GM18499 (cell line): ENCODE data around the gene NEK9.
"Not testable (repeated sequence)": the region's sequence is repeated elsewhere in the genome, so short reads cannot be mapped to it uniquely, and the experiment has no call there.

Experiments
- ATAC-seq: cut with Tn5 transposase; IDR thresholded peaks from one replicate; pipeline ENCODE4 v1.9.1; 2021; ENCODE audit warnings: moderate number of reproducible peaks; ENCODE audit not compliant: insufficient read depth, unreplicated experiment

NEK9 gene

DNA sequence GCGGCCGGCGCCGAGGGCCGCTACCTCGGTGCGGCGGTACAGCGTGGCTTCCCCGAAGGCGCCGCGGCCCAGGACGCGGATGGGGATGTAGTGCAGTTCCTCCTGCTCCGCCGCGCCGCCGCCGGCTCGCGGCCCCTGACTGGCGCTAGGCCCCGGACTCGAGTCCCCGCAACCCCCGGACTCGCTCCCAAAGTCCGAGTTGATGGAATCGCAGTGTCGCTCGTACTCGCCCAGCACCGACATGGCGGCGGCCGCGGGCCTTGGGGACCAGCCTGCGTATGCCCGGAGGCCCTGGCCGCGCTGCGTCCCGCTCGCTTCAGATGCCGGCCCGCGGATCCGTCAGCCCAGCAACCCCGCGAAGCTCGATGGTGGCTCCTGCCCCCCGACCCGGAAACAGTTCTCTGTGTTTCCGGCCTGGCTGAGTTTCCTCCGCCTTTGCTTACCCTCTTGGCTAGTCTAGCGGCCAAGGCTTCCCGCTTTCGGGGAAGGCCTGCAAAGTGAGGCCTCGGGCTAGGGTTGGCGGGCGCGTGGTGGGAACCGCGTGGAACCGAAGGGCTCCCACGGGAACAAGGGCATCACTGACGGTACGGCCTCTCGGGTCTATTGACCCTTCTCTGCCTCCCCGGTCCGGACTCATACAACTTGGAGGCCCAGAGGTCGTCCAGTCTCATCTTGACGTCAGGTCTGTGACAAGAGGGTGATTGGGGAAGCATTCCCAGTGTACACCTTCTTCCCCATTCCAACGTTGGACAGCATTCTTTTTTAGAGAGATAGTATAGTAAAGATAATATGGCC, at the start of gene NEK9:
TSS of gene NEK9 (minus strand) at position 370 of the 795 bp plus-strand sequence. CDS start at position 243, 127 bp downstream.
- no peak for ATAC-seq

DNA sequence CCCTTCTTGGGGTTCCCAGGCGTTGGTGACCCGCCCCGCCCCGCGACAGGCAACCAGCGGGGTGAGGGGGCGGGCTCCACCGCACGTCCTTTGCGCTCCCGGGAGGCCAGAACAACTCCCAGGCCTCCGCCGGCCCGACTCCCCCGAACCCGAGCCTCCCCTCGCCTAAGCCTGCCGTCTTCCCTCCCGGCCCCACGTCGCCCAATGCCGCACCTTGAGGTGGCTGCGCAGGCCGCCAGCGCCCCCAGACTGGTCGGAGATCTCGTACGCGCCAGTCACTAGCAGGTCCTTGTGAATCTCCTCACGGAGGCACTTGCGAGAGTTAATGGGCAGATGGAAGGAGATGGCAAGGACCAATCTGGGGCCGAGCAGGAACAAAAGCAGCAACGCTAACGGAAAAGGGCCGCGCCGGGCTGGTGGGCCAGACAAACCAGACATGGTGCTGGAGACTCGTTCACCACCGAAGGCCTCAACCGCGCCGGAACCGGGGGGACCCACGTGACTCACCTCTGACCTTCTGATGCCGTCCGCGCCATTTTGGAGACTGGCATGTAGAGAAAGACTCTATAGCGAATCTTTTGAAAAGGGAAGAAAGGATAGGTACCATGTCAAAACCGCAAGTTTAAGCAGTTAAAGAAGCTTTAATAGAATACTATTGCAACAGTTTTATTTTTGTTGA, 49.4 kb upstream of the NEK9 start, which contains the start of gene TMED10:
TSS of gene TMED10 (minus strand) at position 471 of the 679 bp plus-strand sequence. CDS start at position 438, 33 bp downstream.
- peak; percentile 46 for ATAC-seq

DNA sequence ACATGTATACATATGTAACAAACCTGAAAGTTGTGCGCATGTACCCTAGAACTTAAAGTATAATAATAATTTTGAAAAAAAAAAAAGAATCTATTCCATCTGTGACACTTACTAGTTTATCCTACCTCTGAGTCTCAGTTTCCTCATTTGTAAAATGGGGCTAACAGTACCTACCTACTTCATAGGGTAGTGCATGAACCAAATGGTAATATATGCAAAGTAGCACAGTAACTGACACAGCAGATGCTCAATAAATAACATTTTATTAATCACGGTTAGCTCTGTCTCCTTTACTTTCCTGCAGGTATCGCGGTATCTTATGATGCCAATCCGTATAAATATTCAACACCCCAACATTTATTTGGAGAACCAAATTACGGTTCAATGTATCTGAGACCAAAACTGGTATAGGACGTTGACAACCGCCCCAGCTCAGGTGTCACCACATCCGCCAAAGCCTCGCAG, 48.9 kb upstream of the NEK9 start:
- peak; percentile 25 for ATAC-seq

DNA sequence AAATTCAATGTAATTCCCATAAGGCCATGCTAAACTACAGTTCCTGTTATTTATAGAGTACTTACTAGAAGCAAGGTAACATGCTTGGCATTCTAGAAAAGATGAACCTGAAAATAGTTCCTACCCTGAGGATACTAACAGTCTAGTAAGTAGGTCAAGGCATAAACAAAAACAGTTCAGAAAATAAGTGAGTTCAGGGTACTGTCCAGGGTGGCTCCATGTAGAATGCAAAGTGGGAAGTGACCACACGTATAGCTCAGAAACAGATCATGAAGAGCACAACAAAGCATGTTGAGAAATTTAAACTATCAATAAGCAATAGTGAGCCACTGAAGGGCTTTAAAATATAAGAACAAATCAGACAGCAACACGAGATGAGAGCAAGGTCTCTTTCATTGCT, 47.2 kb upstream of the NEK9 start:
- no peak for ATAC-seq

DNA sequence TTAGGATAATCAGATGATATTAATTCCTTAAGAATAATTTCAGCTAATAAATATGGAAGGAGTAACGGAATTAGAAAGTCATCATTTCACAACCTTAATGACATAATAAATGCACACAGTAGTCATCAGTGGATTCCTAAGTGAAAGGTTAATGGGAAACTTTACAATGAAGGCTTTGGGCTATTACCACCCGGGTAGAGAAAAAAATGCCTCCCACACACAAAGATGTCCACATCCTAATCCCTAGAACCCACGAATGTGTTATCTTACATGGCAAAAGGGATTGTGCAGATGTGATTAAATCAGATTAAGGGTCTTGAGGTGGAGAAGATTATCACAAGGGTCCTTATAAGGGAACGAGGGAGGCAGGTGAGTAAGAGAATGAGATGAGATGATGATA, 43.9 kb upstream of the NEK9 start:
- no peak for ATAC-seq

DNA sequence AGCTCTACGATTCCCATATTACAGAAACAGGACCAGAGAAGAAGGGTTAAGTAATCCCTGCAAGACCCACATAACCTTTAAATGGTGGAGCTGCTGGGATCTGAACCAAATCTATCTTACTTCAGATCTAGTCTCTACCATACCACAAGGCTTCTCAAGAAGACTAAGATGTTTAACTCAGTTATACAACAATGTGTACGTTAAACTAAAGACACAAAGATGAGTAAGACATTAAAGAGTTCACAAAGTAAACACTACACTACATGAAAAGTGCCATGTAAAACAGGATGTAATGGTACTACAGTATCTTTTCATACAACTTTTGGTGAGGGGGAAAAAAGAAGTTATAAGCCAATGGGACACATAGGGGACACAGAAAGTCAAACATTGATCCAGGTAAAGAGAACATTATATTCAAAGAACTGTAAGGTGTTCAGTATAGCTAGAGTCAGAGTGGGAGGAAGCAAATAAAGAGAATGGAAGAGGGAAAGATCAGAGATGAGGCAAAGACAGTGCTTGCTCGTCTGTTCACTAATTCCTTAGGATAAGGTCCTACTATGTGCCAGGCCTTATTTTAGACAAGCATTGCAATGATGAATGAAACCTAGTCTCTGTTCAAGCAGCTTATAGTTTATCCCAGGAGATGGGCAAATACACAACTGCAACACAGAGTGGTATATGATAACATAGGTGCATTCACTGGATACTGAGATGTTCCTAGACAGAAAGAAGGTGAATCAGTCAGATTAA, 41.9 kb upstream of the NEK9 start:
- ATAC-seq: no peak

DNA sequence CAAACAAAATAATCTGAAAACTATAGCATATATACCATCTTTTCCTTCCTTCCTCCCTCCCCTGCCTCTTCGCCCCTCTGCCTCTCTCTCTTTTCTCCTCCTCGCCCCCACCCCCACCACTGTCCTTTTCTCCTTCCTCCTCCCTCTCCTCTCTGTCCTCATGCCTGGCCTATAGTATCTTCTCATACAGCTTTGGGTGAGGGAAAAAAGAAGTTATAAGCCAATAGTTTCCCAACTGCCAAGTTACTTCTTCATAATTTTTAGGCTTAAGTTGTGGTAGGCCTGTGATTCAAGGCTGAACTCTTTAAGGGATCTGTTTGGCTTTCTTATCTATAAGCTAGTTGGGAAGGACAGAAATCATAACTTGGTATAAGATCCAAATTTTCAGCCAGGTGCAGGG, 40.5 kb upstream of the NEK9 start:
- no peak for ATAC-seq

DNA sequence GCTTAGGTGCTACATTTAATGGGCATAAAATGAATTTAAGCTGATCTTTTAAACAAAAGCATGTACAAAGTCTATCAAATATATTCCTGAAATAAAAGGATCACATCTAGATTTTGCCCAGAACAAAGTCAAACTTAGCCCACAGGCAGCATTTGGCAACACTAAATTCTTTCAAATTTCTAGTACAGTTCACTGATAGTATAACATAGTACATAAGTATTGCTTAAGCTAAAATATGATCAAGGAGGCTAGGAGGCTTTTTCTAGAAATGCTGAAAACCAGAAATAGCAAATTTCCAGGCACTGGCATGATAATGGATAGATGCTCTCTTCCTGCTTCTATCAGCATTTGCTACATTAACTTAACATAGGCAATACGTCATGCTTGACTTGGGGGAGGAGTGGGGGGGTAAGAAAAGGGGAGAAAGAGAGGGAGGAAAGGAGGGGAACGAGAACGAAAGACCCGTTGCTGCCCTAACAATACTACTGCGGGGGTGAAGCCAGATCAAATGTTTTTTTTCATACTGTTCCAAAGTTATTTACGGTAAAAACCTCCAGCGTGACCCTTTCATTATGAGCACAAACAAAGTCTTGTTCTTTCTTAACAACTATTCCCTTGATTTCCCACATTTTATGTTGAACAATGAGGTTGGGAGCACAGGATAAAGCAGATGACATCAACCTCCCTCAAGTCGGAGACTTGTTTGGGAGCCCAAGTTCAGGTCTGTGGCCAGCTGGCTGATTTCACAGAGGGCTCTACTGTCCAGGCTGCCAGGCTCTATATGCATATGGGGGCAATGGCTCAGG, 38.9 kb upstream of the NEK9 start:
- no peak for ATAC-seq

DNA sequence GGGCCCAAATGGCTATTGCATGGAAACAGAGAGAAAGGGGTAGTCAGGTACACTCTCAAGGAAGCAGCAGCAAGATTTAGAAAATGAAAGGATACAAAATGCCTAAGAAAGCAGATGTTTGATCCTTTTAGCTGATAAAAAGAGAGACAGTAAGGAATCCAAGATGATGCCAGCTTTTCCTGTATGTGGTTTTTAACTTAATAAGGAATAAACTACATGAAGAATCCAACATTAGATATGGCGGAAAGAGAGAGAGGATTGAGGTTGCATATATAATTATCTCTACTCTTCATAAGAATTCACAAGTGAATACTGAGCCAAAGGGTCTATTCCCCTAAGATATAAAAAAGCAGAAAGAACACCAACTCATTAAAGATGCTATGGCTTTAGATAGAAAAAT, 38.0 kb upstream of the NEK9 start:
- no peak for ATAC-seq

DNA sequence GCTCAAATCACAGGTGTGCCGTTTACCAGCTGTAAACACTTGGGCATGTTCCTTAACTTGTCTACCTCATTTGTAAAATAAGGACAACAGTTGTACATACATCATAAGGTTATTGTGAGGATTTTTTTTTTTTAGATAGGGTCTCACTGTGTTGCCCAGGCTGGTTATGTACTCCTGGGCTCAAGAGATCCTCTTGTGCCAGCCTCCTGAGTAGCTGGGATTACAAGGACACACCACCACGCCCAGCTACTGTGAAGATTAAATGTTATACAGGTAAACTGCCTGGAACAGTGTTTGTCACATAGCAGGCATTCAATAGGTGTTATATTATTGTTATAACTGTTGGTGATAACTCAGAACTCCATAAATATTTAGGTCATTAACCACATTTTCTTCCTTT, 36.8 kb upstream of the NEK9 start:
- no peak for ATAC-seq

DNA sequence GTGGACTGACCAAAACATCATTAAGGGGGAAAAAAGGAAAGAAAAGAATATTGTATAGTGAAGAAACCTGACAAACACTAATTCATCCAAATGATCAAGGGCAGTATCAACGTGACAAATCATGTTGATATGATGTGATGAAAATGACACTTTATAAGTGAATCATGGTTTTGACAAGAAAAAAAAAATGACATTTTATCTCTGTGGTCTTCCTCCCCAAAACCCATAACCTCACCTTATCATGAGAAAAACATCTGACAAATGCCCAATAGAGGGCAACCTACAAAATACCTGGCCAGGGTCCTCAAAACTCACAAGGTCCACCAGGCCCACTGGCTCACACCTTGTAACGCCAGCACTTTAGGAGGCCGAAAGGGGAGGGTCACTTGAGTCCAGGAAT, 35.8 kb upstream of the NEK9 start:
- no peak for ATAC-seq

DNA sequence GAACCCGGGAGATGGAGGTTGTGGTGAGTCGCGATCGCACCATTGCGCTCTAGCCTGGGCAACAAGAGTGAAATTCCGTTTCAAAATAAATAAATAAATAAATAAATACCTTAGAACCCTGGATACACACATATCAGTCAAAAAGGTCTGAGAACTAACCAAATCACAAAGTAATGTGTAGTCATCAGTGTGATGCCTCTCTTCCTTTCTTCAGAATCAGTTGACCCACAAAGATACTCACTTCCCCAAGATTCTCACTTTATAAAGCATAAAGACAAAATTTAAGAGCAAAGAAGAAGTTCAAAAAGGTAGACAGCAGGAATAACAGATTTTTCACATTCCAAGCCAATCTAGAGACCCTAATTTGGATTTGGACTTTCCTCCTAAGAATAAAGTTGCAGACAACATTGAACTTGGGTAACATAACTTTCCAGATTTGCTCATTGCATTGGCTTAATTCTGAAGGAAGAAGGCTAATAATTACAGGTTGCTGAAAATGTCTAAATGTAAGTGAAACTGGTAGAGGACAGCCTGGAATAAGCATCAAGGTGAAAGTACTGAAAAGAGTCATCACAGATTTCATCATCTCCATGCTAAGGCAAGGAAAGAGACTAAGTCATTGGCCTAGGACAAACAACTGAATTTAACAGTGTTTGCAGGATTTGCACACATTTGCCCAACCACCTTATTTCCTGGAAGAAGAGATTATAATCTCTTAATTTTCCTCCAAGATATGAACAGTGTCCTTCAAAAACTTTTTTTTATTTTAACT, 32.2 kb upstream of the NEK9 start:
- ATAC-seq: no peak

DNA sequence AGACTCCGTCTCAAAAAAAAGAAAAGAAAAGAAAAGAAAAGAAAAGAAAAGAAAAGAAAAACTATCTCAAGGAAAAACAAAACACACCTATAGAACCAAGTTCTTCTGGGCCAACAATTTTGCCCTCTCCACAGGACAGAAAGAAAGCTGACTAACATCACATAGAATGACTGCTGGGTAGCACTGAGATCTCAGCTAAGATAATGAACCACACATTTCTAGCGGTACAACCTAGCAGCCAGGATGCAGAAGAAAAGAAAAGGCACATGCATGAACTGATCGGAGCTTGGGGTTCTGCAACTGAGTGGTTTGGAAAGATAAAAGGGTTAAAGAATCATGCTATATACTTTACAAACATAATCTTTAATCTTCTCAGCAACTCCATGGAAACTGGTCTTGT, 30.1 kb upstream of the NEK9 start:
- ATAC-seq: no peak

DNA sequence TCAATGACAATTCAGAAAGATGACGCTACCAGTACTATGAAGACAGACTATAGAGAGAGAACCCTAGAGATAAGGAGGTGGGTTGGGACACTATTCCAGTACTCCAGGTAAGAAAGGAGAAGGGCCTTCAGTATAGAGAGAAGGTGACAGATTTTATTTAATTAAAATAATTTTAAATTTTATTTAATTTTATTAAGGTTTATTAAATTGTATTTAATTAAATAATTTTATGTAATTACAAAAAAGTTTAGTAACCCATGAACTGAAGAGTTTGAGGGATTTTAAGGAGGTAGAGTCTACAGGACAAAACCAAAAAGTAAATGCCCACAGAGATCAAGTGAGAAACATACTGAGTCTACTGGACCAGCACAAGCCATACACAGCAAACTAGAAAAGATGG, 29.3 kb upstream of the NEK9 start:
- ATAC-seq: no peak

DNA sequence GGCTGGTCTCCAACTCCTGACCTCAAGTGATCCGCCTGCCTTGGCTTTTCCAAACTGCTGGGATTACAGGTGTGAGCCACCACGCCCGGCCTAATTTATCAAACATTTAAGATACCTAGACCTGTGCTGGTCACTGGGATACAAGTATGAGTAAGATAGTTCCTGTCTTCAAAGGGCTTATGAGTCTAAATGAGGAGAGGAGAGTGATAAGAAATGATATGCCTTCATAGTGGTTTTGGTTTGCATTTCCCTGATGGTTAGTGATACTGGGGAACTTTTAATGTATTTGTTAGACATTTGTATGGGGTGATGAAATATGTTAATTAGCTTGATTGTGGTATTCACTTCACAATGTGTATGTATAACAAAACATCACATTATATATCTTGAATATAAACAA, 28.3 kb upstream of the NEK9 start:
- no peak for ATAC-seq

DNA sequence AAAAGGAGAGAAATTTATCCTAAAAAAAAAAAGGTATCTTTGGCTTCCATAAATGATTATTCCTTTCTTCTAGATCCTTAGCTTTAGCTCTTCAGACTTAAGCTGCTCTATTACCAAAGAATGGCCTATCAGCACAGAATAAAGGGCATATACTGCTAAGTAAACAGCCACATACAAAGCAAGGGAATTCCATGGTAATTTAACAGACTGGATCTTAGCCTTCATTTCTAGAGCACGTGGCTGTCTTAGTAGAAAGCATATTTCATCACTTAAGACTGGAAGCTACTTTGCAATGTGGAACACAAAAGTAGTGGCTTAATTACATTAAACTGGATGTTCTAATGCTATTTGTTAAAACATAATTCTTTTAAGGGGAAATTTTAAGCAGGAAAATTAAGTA, 26.4 kb upstream of the NEK9 start:
- ATAC-seq: no peak

DNA sequence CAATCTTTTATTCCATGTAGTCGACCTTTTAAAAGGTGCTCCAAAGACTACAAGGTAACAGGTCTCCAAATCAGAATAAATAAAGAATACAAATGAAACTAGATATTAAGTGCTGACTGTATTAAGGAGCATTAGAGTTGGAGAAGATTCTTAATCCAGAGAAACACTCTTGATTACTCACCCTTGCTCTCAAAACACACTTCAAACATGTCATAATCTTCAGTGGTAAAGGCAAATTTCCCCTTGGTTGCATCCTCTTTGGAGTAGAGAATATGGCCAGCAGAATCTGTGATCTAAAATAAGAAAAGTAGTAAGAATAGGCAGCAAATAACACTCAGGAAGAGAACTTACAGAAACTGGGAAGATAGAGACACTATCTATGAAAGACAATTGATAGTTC, 25.0 kb upstream of the NEK9 start:
- no peak for ATAC-seq

DNA sequence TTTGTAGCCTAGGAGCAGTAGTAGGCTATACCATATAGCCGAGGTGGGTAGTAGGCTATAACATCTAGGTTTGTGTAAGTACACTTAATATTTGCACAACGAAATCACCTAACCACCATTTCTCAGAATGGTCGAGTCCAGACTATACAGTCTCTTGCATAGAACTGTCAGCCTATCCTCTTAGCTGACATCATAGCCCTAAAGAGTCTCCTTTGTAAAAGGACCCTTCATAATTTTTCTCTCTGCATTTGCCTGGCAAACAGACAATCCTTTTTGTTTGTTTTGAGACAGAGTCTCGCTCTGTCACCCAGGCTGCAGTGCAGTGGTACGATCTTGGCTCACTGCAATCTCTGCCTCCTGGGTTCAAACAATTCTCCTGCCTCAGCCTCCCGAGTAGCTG, 23.8 kb upstream of the NEK9 start:
- not testable (repeated sequence) for ATAC-seq

DNA sequence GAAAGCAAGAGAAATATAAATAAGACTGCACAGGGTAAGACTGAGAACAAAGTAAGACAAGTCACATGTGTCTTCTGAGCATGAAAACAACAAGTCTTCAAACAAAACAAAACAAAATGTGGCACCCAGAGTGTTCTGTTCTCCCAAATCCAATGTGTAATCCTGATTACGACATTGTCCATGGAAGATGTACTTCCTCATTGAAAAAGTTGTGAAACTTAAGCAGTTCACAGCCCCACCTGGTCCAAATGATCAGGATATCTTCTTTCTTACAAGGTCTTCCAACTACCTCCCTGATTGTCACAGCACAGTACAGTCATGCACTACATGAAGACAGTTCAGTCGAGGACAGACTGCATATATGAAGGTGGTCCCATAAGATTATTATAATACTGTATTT, 23.3 kb upstream of the NEK9 start:
- no peak for ATAC-seq
